ENCODE measurements around the gene CDON. TPM values are rescaled to one million over a fixed set of nuclear protein-coding genes. Genes with fewer than 3 reads are reported as not detected.

The CDON gene
- total and polyA plus RNA-seq, 2 of the 13 experiments (the other 11 are each of a cell fraction or from before 2014, with no cell fraction given): 9.6 to 12.8 TPM

GRCh38 chr11:125978778-125979407, 83.8 kb downstream of the CDON start:
- TF ChIP-seq KMT2A (CRISPR knock-in tag; IDR thresholded peaks at IDR 0.05) (no peak), STAT6 (CRISPR knock-in tag; IDR thresholded peaks at IDR 0.05; ENCODE audit: borderline replicate concordance) (no peak), HDAC1 (CRISPR knock-in tag; IDR thresholded peaks at IDR 0.05) (no peak), ZBTB46 (CRISPR knock-in tag; IDR thresholded peaks at IDR 0.05; ENCODE audit: borderline replicate concordance) (no peak), RARA (CRISPR knock-in tag; IDR thresholded peaks at IDR 0.05) (peak; percentile 27; the same call in 1 of the 2 replicates), ZNF34 (CRISPR knock-in tag; IDR thresholded peaks at IDR 0.05; ENCODE audit: borderline replicate concordance) (no peak), ZNF468 (CRISPR knock-in tag; IDR thresholded peaks at IDR 0.05) (no peak), ZNF343 (CRISPR knock-in tag; IDR thresholded peaks at IDR 0.05) (no peak), ATF7 (IDR thresholded peaks at IDR 0.05) (no peak), ATF7 (CRISPR knock-in tag; IDR thresholded peaks at IDR 0.05) (no peak), ZNF431 (CRISPR knock-in tag; IDR thresholded peaks at IDR 0.05; ENCODE audit: borderline replicate concordance, low read depth) (no peak), NKX3-1 (CRISPR knock-in tag; IDR thresholded peaks at IDR 0.05) (no peak), FOXP1 (IDR thresholded peaks at IDR 0.05) (no peak), FOXP1 (CRISPR knock-in tag; IDR thresholded peaks at IDR 0.05) (no peak), ZBTB4 (CRISPR knock-in tag; IDR thresholded peaks at IDR 0.05; ENCODE audit: borderline replicate concordance) (no peak), JUND (CRISPR knock-in tag; IDR thresholded peaks at IDR 0.05) (no peak), MXI1 (IDR thresholded peaks at IDR 0.05; ENCODE audit: borderline replicate concordance, low read depth, low read length) (no peak), MED8 (CRISPR knock-in tag; IDR thresholded peaks at IDR 0.05; ENCODE audit: insufficient replicate concordance) (no peak), BCL6 (CRISPR knock-in tag; IDR thresholded peaks at IDR 0.05) (peak; percentile 59)
- CTCF ChIA-PET (ENCODE audit: low intra/inter-chr PET ratio, low total read pairs): no interaction called here
- Histone ChIP-seq H3K79me2 (ENCODE audit: insufficient read depth, low read length) (no peaks in the 10 kb centered on the region), H3K4me2 (ENCODE audit: low read depth, low read length) (no peak overlapping the region), H3K4me3 (replicated peaks in 1 of 3; ENCODE audit: insufficient read depth in 1 of 3, low read depth in 2 of 3, low read length in 3 of 3) (no peak overlapping the region), H3K9ac (ENCODE audit: insufficient read depth, low read depth, low read length) (no peak overlapping the region), H3K4me1 (ENCODE audit: insufficient read depth, low read length) (peaks cover 30% of the 10 kb centered on the region), H3K27me3 (ENCODE audit: control insufficient read depth in 1 of 2, insufficient read depth in 2 of 2, low read length in 2 of 2) (no peaks in the 10 kb centered on the region), H3K36me3 (replicated peaks in 1 of 2; ENCODE audit: control insufficient read depth in 1 of 2, insufficient read depth in 2 of 2, low read length in 2 of 2) (peaks cover 0 to 15% of the 10 kb centered on the region in 2 experiments; a peak in 4 of 5 replicates), H3K9me3 (ENCODE audit: low read length) (no peaks in the 10 kb centered on the region), H4K20me1 (ENCODE audit: insufficient read depth, low read length) (no peaks in the 10 kb centered on the region), H3K27ac (ENCODE audit: extremely low read length, insufficient read depth, low read length) (peak overlapping the region; percentile 4), H2AFZ (ENCODE audit: low read length) (no peak overlapping the region)
- FAIRE-seq (no peak), DNase-seq (ENCODE audit: low spot score) (no peak), ATAC-seq (no peak)
- in situ Hi-C loops (cut with HindIII; ENCODE audit: extremely low pct_ligation_motif_present, low pct_unique_long_range_greater_than_20kb): no loop called here
- BruUV-seq (replicated peaks): no TSS peak
- POLR2A ChIA-PET: no interaction called here
- intact Hi-C loops (cut with micrococcal nuclease; ENCODE audit: unreplicated experiment): no loop called here
- WGBS (ENCODE audit: low lambda C conversion rate): 87% methylated on average over 3 of the region's 3 CpGs

Measured in HepG2 (cell line).